ENCODE results near the gene PRMT5. TPM values are rescaled to one million over a fixed set of nuclear protein-coding genes. Genes with fewer than 3 reads are reported as not detected.
"Not testable (repeated sequence)": the region's sequence is repeated elsewhere in the genome, so short reads cannot be mapped to it uniquely, and the experiment has no call there.

Gene PRMT5
- polyA plus RNA-seq, 1 donor (not counting 4 experiments of a cell fraction or from before 2014, with no cell fraction given) = 241 TPM

DNA sequence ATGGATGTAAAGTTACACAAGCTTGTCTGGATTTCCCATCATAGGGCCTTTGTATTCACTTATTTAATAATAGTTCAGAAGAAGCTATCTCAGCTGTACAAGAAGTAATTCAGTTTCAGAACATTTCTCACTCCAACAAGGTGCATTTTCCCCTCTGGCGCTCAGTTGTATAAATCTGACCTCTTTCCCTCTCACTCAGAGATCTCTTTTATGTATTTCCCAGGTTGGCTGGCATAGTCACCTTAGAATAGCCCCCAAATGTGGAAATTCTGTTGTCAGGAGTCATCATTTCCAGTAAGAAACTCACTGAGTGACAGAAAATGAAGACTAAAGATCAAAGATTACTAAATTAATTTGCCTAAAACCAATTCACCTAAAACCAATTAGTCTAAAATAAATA is 42.0 kb upstream of the PRMT5 start:
- FAIRE-seq = no peak
- peaks cover 5% of the 10 kb centered on the region for H3K79me2 ChIP-seq (ENCODE audit: control insufficient read depth, insufficient read depth, low read length)
- no peak overlapping the region for H2AFZ ChIP-seq (ENCODE audit: control insufficient read depth, low read length)
- H3K4me3 ChIP-seq (ENCODE audit: control insufficient read depth in 2 of 3, extremely low read depth in 1 of 3, insufficient read depth in 2 of 3, low read depth in 1 of 3, low read length in 3 of 3) = no peak overlapping the region
- dilution Hi-C loops (cut with MboI; ENCODE audit: extremely low pct_ligation_motif_present, low sequenced_read_pairs) = no loop called here
- peaks cover 37 to 50% of the 10 kb centered on the region in 2 experiments for H3K36me3 ChIP-seq (ENCODE audit: control insufficient read depth in 2 of 2, extremely low read depth in 1 of 2, insufficient read depth in 2 of 2, low read length in 2 of 2)
- TF ChIP-seq, protein P1, sequence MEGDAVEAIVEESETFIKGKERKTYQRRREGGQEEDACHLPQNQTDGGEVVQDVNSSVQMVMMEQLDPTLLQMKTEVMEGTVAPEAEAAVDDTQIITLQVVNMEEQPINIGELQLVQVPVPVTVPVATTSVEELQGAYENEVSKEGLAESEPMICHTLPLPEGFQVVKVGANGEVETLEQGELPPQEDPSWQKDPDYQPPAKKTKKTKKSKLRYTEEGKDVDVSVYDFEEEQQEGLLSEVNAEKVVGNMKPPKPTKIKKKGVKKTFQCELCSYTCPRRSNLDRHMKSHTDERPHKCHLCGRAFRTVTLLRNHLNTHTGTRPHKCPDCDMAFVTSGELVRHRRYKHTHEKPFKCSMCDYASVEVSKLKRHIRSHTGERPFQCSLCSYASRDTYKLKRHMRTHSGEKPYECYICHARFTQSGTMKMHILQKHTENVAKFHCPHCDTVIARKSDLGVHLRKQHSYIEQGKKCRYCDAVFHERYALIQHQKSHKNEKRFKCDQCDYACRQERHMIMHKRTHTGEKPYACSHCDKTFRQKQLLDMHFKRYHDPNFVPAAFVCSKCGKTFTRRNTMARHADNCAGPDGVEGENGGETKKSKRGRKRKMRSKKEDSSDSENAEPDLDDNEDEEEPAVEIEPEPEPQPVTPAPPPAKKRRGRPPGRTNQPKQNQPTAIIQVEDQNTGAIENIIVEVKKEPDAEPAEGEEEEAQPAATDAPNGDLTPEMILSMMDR (optimal IDR thresholded peaks at IDR 0.05 in 1 of 3, IDR thresholded peaks at IDR 0.05 in 1 of 3, conservative IDR thresholded peaks at IDR 0.05 in 1 of 3; ENCODE audit: extremely low read depth in 1 of 3, insufficient read depth in 2 of 3, low read length in 3 of 3) = no peak
- no peaks in the 10 kb centered on the region for H3K9me3 ChIP-seq (ENCODE audit: control insufficient read depth, low read depth, low read length)
- H3K27me3 ChIP-seq (ENCODE audit: control insufficient read depth, extremely low read depth, insufficient read depth, low read length) = no peaks in the 10 kb centered on the region
- no peaks in the 10 kb centered on the region for H3K9me1 ChIP-seq (ENCODE audit: control insufficient read depth, extremely low read depth, insufficient read depth, low read length)
- H4K20me1 ChIP-seq (ENCODE audit: control insufficient read depth, extremely low read depth, insufficient read depth, low read length) = peaks cover 10% of the 10 kb centered on the region
- H3K4me2 ChIP-seq (ENCODE audit: control insufficient read depth, extremely low read depth, insufficient read depth, low read depth, low read length) = no peak overlapping the region
- no peak overlapping the region for H3K27ac ChIP-seq (ENCODE audit: control insufficient read depth, insufficient read depth, low read length)
- DNase-seq (ENCODE audit: low read depth, low spot score) = no peak
- peaks cover 25% of the 10 kb centered on the region for H3K4me1 ChIP-seq (ENCODE audit: control insufficient read depth, extremely low read depth, insufficient read depth, low read length)
- H3K9ac ChIP-seq (ENCODE audit: control insufficient read depth, extremely low read depth, insufficient read depth, low read length) = no peak overlapping the region

DNA sequence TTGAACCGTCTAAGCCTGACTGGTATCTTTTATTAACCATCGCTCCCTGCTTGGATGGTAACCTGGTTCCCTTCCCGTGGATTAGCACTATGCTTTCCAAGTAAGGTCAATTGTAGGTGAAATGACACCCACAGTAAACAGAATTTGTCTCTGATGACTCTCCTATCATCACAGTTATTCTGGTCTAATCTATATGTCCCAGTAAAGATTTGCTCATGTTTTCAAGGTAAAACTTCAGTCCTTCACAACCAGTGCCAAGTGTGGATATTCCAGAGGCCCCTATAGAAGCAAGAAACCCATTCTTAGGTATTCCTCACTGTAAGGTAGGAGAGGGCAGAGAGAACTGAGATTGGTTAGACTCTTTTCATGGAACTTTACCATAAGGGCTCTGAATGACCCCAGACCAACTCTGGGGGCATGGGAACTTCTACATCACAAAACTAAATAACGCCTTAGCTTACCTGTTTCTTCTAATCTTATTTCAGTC is 37.6 kb upstream of the PRMT5 start:
- H3K9me1 ChIP-seq (ENCODE audit: control insufficient read depth, extremely low read depth, insufficient read depth, low read length) = no peaks in the 10 kb centered on the region

DNA sequence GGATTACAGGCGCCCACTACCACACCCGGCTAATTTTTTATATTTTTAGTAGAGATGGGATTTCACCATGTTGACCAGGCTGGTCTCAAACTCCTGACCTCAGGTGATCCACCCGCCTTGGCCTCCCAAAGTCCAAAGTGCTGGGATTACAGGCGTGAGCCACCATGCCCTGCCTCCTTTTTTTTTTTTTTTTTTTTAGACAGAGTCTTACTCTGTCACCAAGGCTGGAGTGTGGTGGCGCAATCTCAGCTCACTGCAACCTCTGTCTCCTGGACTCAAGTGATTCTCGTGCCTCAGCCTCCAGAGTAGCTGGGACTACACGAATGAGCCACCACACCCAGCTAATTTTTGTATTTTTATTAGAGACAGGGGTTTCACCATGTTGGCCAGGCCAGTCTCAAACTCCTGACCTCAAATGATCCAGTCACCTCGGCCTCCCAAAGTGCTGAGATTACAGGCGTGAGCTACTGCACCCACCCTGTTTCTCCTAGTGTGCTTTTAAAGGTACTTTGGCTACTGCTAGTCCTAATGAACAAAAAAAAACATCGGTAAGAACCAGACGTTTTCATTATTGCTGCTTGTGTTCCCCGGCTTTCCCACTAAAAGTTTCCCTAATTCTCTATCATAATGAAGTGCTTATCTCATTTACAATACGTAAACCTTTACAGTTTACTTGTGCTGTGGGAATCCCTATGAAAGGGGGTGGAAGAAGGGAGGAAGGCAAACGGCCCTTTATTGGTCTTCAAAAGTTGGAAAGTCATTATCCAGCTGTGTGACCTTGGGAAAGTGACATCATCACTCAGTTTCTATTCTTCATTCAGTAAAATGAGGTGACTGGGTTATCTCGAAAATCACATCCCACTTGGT is 37.0 kb upstream of the PRMT5 start:
- H2AFZ ChIP-seq (ENCODE audit: control insufficient read depth, low read length); H3K9me3 ChIP-seq (ENCODE audit: control insufficient read depth, low read depth, low read length); H3K9ac ChIP-seq (ENCODE audit: control insufficient read depth, extremely low read depth, insufficient read depth, low read length); H3K36me3 ChIP-seq (ENCODE audit: control insufficient read depth in 2 of 2, extremely low read depth in 1 of 2, insufficient read depth in 2 of 2, low read length in 2 of 2); DNase-seq (ENCODE audit: low read depth, low spot score); H3K9me1 ChIP-seq (ENCODE audit: control insufficient read depth, extremely low read depth, insufficient read depth, low read length); H3K27ac ChIP-seq (ENCODE audit: control insufficient read depth, insufficient read depth, low read length); H3K4me3 ChIP-seq (ENCODE audit: control insufficient read depth in 2 of 3, extremely low read depth in 1 of 3, insufficient read depth in 2 of 3, low read depth in 1 of 3, low read length in 3 of 3); FAIRE-seq; H3K79me2 ChIP-seq (ENCODE audit: control insufficient read depth, insufficient read depth, low read length); H3K4me2 ChIP-seq (ENCODE audit: control insufficient read depth, extremely low read depth, insufficient read depth, low read depth, low read length); dilution Hi-C loops (cut with MboI; ENCODE audit: extremely low pct_ligation_motif_present, low sequenced_read_pairs); H3K4me1 ChIP-seq (ENCODE audit: control insufficient read depth, extremely low read depth, insufficient read depth, low read length); H4K20me1 ChIP-seq (ENCODE audit: control insufficient read depth, extremely low read depth, insufficient read depth, low read length); H3K27me3 ChIP-seq (ENCODE audit: control insufficient read depth, extremely low read depth, insufficient read depth, low read length): not testable (repeated sequence)

More for the DNA sequence above, 37.6 kb upstream of the PRMT5 start:
- DNase-seq (ENCODE audit: low read depth, low spot score) = no peak
- dilution Hi-C loops (cut with MboI; ENCODE audit: extremely low pct_ligation_motif_present, low sequenced_read_pairs) = no loop called here
- Histone ChIP-seq H3K79me2 (ENCODE audit: control insufficient read depth, insufficient read depth, low read length) (no peaks in the 10 kb centered on the region), H3K4me1 (ENCODE audit: control insufficient read depth, extremely low read depth, insufficient read depth, low read length) (no peaks in the 10 kb centered on the region), H3K27ac (ENCODE audit: control insufficient read depth, insufficient read depth, low read length) (no peak overlapping the region), H3K4me3 (ENCODE audit: control insufficient read depth in 2 of 3, extremely low read depth in 1 of 3, insufficient read depth in 2 of 3, low read depth in 1 of 3, low read length in 3 of 3) (no peak overlapping the region), H3K9ac (ENCODE audit: control insufficient read depth, extremely low read depth, insufficient read depth, low read length) (no peak overlapping the region), H3K27me3 (ENCODE audit: control insufficient read depth, extremely low read depth, insufficient read depth, low read length) (no peaks in the 10 kb centered on the region), H2AFZ (ENCODE audit: control insufficient read depth, low read length) (no peak overlapping the region), H3K4me2 (ENCODE audit: control insufficient read depth, extremely low read depth, insufficient read depth, low read depth, low read length) (no peak overlapping the region), H3K36me3 (ENCODE audit: control insufficient read depth in 2 of 2, extremely low read depth in 1 of 2, insufficient read depth in 2 of 2, low read length in 2 of 2) (peaks cover 9 to 11% of the 10 kb centered on the region in 2 experiments), H3K9me3 (ENCODE audit: control insufficient read depth, low read depth, low read length) (no peaks in the 10 kb centered on the region), H4K20me1 (ENCODE audit: control insufficient read depth, extremely low read depth, insufficient read depth, low read length) (no peaks in the 10 kb centered on the region)
- FAIRE-seq = no peak
- TF ChIP-seq EZH2 (IDR thresholded peaks at IDR 0.05; ENCODE audit: low read length) = no peak
- TF ChIP-seq, protein P1 (optimal IDR thresholded peaks at IDR 0.05 in 1 of 3, IDR thresholded peaks at IDR 0.05 in 1 of 3, conservative IDR thresholded peaks at IDR 0.05 in 1 of 3; ENCODE audit: extremely low read depth in 1 of 3, insufficient read depth in 2 of 3, low read length in 3 of 3) = no peak
